ENCODE results near the gene FGF22.

- no peak for TF ChIP-seq NR2F6 (IDR thresholded peaks at IDR 0.05)
- TF ChIP-seq NR2F6 (CRISPR knock-in tag; IDR thresholded peaks at IDR 0.05): no peak
- no peak for TF ChIP-seq PRDM10 (CRISPR knock-in tag; IDR thresholded peaks at IDR 0.05; ENCODE audit: low read depth)
- no peak for TF ChIP-seq RAD21 (CRISPR knock-in tag; IDR thresholded peaks at IDR 0.05)
- TF ChIP-seq ZKSCAN5 (CRISPR knock-in tag; IDR thresholded peaks at IDR 0.05): no peak
These were observed 36.3 kb downstream of the FGF22 start for GRCh38 chr19:676007-676338.
